ENCODE data around the gene SERPINA9. TPM values are rescaled to one million over a fixed set of nuclear protein-coding genes. Genes with fewer than 3 reads are reported as not detected.

The SERPINA9 gene
- total RNA-seq, 2 experiments from 2014 or later = not detected

DNA sequence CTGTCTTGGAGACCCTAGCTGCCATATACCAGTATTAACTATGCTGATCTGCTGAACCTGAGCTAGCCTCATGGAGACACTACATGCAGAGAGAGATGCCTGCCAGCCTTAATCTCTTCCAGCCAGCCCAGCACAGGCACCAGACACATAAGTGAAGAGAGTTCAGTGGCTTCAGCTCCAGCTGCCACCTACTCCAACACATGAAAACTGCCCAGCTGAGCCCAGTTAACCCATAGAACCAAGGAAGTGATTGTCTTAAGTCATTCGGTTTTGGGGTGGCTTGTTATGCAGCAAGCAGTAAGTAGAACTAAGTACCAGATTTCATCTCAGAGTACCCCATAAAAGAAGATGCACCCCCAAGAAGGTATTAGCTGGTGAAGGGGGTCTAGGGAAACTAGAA is 31.0 kb downstream of the SERPINA9 start:
- intact Hi-C loops (cut with micrococcal nuclease) = no loop called here
- TF ChIP-seq, protein P1, sequence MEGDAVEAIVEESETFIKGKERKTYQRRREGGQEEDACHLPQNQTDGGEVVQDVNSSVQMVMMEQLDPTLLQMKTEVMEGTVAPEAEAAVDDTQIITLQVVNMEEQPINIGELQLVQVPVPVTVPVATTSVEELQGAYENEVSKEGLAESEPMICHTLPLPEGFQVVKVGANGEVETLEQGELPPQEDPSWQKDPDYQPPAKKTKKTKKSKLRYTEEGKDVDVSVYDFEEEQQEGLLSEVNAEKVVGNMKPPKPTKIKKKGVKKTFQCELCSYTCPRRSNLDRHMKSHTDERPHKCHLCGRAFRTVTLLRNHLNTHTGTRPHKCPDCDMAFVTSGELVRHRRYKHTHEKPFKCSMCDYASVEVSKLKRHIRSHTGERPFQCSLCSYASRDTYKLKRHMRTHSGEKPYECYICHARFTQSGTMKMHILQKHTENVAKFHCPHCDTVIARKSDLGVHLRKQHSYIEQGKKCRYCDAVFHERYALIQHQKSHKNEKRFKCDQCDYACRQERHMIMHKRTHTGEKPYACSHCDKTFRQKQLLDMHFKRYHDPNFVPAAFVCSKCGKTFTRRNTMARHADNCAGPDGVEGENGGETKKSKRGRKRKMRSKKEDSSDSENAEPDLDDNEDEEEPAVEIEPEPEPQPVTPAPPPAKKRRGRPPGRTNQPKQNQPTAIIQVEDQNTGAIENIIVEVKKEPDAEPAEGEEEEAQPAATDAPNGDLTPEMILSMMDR (IDR thresholded peaks at IDR 0.05) = no peak
- no peak for DNase-seq
- peaks cover 3% of the 10 kb centered on the region for H3K27me3 Mint-ChIP-seq
- H3K9me3 Mint-ChIP-seq = no peaks in the 10 kb centered on the region
- H3K36me3 Mint-ChIP-seq (ENCODE audit: low read depth) = no peaks in the 10 kb centered on the region
- H3K4me3 Mint-ChIP-seq = no peak overlapping the region
- ATAC-seq = no peak
- CTCF ChIA-PET = interaction anchor here (0.6 kb wide), 1 partner anchor 12 kb away, joined by 3 read pairs; no protein-coding TSS in a partner anchor
- no peak overlapping the region for H3K27ac Mint-ChIP-seq
- POLR2A ChIA-PET = no interaction called here
- no peaks in the 10 kb centered on the region for H3K4me1 Mint-ChIP-seq (ENCODE audit: low read depth)

DNA sequence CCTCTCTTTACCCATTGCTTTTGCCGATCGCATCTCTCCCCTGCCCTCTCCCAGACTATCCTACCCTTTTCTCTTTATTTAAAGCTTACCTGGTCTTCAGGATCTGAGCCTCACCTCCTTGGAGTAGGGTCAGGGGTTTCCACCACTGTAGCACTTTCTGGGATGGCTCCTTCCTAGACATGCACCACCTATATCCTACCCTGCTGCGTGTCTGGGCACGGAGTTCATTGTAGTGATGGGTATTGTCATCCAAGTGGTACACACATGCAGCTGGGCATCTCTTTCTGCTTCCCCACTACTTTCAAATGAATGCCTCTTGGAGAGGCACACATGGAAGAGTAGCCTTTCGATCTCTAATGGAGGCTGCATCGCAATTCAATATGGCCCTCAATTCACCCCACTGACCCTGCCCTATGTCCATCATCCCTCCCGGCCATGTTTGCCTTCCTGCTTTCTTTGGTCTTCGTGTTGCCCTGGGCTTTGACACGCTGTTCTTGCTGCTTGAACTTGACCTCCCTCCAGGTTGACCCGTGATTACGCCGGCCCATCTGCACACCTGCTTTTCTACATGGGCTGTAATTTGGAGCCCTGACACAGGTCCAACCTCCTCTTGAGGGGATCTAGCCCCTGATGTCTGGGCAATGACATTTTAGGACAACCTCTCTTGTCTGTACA is 34.3 kb downstream of the SERPINA9 start:
- POLR2A ChIA-PET = no interaction called here
- H3K4me1 Mint-ChIP-seq (ENCODE audit: low read depth) = no peaks in the 10 kb centered on the region
- no peak for DNase-seq
- no peak for ATAC-seq
- intact Hi-C loops (cut with micrococcal nuclease) = no loop called here
- no peak overlapping the region for H3K27ac Mint-ChIP-seq
- no peaks in the 10 kb centered on the region for H3K9me3 Mint-ChIP-seq
- CTCF ChIA-PET = no interaction called here
- peaks cover 5% of the 10 kb centered on the region for H3K27me3 Mint-ChIP-seq
- no peak overlapping the region for H3K4me3 Mint-ChIP-seq
- no peaks in the 10 kb centered on the region for H3K36me3 Mint-ChIP-seq (ENCODE audit: low read depth)
- TF ChIP-seq, protein P1 (IDR thresholded peaks at IDR 0.05) = no peak

DNA sequence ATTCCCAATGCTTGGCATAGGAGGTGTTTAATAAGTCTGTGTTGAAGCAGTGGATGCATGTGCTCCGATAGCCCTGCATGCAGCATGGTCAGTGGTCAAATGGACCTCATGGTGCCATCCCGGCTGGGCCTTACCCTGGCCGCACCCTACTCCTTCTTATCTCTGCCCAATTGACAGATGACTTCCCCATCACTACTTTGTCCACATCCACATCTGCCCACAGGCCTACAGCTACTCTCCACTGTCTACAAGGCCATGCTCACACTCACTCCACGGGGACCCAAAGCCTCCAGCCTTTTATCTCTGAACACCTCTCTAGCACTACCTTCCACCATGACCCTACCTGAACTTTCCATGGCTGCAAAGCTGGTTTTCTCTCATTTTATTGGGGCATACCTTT is 34.9 kb downstream of the SERPINA9 start:
- peaks cover 5% of the 10 kb centered on the region for H3K27me3 Mint-ChIP-seq
- intact Hi-C loops (cut with micrococcal nuclease) = no loop called here
- ATAC-seq (no peak), DNase-seq (no peak)
- H3K4me1 Mint-ChIP-seq (ENCODE audit: low read depth) = no peaks in the 10 kb centered on the region
- no peak overlapping the region for H3K4me3 Mint-ChIP-seq
- ChIA-PET POLR2A (no interaction called here), CTCF (no interaction called here)
- no peaks in the 10 kb centered on the region for H3K36me3 Mint-ChIP-seq (ENCODE audit: low read depth)
- no peaks in the 10 kb centered on the region for H3K9me3 Mint-ChIP-seq
- TF ChIP-seq, protein P1 (IDR thresholded peaks at IDR 0.05) = no peak
- no peak overlapping the region for H3K27ac Mint-ChIP-seq

DNA sequence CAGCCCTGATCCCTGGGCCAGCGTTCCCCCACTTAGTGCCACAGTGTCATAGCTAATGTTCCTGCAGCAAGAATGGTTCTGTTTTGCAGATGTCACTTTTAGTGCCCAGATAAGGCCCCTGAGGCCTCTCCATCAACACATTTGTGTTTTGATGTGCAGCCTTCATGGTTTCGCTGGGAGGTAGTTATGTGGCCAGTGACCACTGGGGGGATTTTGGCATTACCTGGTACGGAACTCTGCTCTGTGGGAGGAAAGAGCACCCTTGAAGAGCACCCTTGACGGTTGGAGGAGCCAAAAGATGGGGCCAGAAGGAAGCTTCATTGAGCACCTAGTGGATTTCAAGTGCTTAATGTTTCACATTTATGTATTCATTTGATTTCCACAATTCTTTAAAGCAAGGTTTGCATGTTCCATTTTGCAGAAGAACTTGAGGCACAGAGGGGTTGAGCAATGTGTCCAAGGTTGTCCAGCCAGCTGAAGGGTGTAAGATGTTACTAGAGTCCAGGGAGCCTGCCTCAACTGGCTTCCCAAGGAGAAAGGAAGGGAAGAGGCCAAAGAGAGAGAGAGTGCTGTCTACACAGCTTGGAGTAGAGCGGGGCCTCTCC is 36.4 kb downstream of the SERPINA9 start:
- no peak overlapping the region for H3K27ac Mint-ChIP-seq
- peaks cover 12% of the 10 kb centered on the region for H3K27me3 Mint-ChIP-seq
- no peaks in the 10 kb centered on the region for H3K4me1 Mint-ChIP-seq (ENCODE audit: low read depth)
- intact Hi-C loops (cut with micrococcal nuclease) = no loop called here
- no peaks in the 10 kb centered on the region for H3K36me3 Mint-ChIP-seq (ENCODE audit: low read depth)
- no peaks in the 10 kb centered on the region for H3K9me3 Mint-ChIP-seq
- ATAC-seq (no peak), DNase-seq (no peak)
- CTCF ChIA-PET = no interaction called here
- H3K4me3 Mint-ChIP-seq = no peak overlapping the region
- TF ChIP-seq, protein P1 (IDR thresholded peaks at IDR 0.05) = no peak
- POLR2A ChIA-PET = no interaction called here

DNA sequence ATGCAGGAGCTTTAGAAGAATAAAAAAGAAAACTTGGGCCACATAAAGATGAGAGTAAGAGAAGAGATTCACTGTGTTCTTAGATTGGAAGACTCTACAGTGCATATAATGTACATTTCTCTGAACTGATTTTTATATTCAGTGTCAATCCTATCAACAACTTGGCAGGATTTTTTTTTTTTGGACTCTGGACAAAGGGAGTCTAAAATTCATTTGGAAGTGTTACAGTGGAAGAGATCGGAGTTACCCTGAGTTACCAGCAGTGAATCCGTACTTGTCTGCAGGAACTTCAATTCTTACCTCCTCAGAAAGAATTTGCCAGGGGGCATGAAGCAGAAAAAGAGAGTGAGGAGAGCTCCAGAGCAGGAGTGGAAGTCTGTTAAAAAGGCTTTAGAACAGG is 47.4 kb downstream of the SERPINA9 start:
- Mint-ChIP-seq H3K36me3 (ENCODE audit: low read depth) (no peaks in the 10 kb centered on the region), H3K9me3 (peaks cover 2% of the 10 kb centered on the region), H3K27ac (no peak overlapping the region), H3K4me3 (no peak overlapping the region), H3K27me3 (peaks cover 18% of the 10 kb centered on the region), H3K4me1 (ENCODE audit: low read depth) (no peaks in the 10 kb centered on the region)
- POLR2A ChIA-PET = no interaction called here
- CTCF ChIA-PET = no interaction called here
- intact Hi-C loops (cut with micrococcal nuclease) = no loop called here
- TF ChIP-seq, protein P1 (IDR thresholded peaks at IDR 0.05) = no peak
- ATAC-seq = no peak
- DNase-seq = no peak

Measured in activated CD8-positive, alpha-beta T cell treated with anti-CD3 and anti-CD28 coated beads for 36 hours (primary cell).